ENCODE data around the gene BAIAP3.
A peak's percentile ranks its signal among the peaks of the same experiment; 100 is the strongest.

BAIAP3 gene

DNA sequence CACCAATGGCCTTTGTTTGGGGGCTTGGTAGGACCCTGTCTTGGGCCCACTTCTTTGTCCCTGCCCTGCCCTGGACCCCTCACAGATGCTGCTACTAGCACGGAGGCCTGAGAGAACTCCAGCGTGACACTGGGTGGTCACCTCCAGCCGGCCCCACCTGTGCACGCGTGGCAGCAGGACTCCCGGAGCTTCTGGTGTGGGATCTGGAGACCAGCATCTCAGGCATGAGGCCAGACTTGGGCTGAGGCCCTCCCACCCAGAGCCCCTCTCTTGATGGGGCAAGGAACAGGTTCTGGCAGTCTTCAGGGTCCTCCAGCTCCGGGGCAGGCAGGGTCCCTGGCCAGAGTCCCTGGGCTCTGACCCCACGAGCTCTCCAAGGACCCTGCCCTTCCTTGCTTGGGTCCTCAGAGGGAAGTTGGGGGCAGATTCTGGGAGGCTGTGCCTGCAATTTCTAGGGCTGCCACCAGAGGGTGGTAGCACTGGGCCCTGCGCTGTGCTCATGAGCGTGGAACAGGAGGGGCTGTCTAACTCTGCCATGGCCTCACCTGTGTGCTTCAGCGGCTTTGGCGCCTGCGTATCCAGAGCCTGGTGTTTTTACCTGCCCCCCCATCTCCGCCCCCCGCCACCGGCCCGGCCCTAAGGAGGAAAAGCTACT is 3.1 kb upstream of the BAIAP3 start:
- TF ChIP-seq, protein P1, sequence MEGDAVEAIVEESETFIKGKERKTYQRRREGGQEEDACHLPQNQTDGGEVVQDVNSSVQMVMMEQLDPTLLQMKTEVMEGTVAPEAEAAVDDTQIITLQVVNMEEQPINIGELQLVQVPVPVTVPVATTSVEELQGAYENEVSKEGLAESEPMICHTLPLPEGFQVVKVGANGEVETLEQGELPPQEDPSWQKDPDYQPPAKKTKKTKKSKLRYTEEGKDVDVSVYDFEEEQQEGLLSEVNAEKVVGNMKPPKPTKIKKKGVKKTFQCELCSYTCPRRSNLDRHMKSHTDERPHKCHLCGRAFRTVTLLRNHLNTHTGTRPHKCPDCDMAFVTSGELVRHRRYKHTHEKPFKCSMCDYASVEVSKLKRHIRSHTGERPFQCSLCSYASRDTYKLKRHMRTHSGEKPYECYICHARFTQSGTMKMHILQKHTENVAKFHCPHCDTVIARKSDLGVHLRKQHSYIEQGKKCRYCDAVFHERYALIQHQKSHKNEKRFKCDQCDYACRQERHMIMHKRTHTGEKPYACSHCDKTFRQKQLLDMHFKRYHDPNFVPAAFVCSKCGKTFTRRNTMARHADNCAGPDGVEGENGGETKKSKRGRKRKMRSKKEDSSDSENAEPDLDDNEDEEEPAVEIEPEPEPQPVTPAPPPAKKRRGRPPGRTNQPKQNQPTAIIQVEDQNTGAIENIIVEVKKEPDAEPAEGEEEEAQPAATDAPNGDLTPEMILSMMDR (IDR thresholded peaks at IDR 0.05; ENCODE audit: extremely low read depth, insufficient read depth, missing control alignments): peak; percentile 61
- no peak for DNase-seq (ENCODE audit: low spot score)
- in situ Hi-C loops (cut with MboI; ENCODE audit: low pct_unique_long_range_greater_than_20kb, low sequenced_read_pairs, unreplicated experiment): no loop called here

DNA sequence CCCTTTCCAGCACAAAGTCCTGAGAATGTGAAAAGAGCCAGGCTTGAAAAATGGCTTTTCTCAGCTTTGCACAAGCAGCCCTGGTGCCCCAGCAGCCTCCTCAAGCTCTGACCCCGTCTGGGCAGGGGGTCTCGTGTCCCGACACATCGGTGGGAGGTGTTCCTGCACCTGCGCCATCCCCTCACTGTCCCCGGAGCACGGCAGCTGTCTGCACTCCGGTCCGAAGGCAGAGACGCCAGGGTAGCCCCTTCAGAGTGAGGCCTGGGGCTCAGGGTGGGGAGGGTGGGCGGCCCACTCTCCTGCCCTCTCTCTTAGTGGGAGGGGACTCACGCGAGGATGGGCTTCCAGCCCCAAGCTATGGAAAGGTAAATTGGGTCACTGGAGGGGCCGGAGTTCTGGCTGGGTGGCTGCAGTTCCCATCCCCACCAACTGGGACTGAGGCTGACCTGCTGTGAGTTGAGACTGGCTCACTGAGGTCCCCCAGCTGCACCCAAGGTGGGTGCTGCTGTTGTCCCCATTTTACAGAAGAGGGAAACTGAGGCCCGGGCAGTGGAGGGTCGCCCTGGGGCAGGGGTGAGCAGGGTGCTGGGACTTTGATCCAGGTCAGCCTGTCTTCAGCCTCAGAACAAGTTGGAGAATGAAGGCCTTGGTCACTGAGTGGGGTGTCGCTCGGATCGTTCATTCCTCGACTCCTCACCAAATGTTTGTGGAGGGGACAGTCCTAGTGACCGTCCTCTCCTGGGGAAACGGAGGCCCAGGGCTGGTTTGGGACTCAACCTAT is 2.3 kb upstream of the BAIAP3 start:
- DNase-seq (ENCODE audit: low spot score): no peak
- in situ Hi-C loops (cut with MboI; ENCODE audit: low pct_unique_long_range_greater_than_20kb, low sequenced_read_pairs, unreplicated experiment): no loop called here
- TF ChIP-seq, protein P1 (IDR thresholded peaks at IDR 0.05; ENCODE audit: extremely low read depth, insufficient read depth, missing control alignments): no peak

DNA sequence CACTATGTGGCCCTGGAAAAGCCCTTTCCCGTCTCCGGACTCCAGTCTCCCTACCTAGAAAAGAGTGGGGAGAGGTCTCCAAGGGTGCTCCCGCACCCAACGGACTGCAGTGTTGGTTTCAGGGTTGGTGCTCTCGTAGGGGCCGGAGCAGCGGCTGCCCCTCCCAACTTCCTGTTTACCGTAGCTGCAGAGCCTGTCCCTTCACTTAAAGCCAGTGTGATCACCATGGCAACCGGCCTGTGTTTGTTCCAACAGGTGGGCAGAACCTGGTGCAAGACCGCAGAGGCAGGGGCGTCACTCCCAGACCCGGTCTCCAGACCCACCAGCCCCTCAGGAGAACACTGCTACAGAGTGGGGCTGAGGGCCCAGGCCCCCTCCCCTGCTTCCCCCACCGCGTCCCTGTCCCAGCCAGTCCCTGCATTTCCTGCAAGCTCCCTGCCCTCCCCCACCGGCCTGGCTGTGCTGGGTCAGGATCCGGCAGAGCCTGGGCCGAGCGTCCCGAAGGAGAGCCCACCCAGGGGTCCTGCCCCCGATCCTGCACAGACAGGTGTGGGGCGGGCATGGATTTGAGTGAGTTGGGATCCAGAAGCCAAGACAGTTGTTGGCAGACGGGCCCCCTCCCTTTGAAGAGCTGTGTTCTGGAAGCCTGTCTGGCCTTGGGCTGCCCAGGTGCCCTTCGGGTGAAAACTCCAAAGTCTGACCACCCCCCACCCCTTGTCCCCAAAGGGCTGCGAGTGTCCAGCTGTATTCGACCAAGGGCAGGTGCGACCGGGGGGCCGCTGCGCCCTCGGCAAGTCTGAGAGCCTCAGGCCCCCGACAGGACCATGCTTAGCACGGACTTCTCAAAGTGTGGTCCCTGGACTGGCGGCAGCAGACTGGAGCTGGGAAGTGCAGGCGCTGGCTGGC is 1.5 kb upstream of the BAIAP3 start:
- TF ChIP-seq, protein P1 (IDR thresholded peaks at IDR 0.05; ENCODE audit: extremely low read depth, insufficient read depth, missing control alignments): no peak
- DNase-seq (ENCODE audit: low spot score): peak; percentile 94

DNA sequence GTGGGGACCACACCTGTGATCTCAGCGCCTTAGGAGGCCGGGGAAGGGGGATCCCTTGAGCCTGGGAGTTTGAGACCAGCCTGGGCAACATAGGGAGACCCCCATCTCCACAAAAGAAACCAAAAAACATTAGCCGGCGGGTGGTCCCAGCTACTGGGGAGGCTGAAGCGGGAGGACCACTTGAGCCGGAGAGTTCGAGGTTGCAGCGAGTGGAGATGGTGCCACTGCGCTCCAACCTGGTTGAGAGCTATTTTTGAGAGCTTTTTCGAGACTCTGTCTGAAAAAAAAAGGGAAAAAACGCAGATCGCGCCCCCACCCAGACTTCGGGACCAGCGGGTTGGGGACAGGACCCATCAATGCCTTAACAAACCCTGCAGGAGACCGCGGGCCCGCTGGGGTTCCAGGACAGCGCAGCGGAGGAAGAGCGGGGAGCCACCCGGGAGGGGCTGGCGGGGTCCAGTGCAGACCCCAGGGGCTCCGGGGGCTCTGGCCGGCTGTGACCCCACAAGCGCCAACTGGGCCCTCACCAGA is 762 bp upstream of the BAIAP3 start:
- in situ Hi-C loops (cut with MboI; ENCODE audit: low pct_unique_long_range_greater_than_20kb, low sequenced_read_pairs, unreplicated experiment): no loop called here
- DNase-seq (ENCODE audit: low spot score): no peak
- TF ChIP-seq, protein P1 (IDR thresholded peaks at IDR 0.05; ENCODE audit: extremely low read depth, insufficient read depth, missing control alignments): no peak

More for the DNA sequence above, 1.5 kb upstream of the BAIAP3 start:
- in situ Hi-C loops (cut with MboI; ENCODE audit: low pct_unique_long_range_greater_than_20kb, low sequenced_read_pairs, unreplicated experiment): no loop called here

DNA sequence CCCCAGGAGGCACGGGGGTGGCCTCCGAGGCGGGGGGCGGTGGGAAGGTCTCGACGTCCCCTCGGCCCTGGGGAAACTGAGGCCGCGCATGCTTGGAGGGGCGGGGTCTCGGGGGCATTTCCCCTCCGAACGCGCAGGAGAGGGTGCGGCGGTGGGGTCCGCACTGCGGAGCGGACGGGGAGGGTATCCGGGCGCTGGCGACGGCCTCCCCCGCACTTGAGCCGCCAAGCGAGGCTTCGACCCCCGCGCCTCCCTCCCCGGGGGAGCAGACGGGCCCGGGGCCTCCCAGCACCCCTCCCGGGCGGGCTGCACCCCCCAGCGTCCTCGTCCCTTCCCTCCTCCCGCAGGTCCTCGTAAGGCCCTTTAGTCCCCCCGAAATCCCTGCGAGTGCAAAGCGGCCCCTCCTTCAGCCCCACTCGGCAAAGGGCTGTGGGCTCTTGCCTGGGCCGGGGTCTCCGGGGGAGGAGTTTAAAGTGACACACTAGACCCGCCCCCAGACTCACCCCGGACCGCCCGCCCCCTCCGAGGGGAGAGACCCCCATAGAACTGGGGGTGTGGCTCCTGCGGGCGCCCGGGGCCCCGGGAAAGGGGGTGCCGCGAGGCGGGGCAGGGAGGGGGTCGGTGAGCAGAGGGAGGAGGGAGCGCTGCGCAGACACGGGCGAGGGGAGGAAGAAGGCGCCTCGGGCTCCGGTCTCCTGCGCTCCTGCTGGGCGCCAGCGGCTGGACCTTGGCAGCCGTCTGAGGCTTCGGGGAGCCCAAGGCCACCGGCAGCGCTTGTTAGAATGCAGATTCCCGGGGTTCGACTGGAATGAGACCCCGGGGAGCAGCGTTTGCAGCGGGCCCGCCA is 632 bp downstream of the BAIAP3 start:
- DNase-seq (ENCODE audit: low spot score): no peak
- TF ChIP-seq, protein P1 (IDR thresholded peaks at IDR 0.05; ENCODE audit: extremely low read depth, insufficient read depth, missing control alignments): no peak
- in situ Hi-C loops (cut with MboI; ENCODE audit: low pct_unique_long_range_greater_than_20kb, low sequenced_read_pairs, unreplicated experiment): no loop called here
